GM23338 (cell line): ENCODE results near the gene TECTB. TPM values are rescaled to one million over a fixed set of nuclear protein-coding genes. Genes with fewer than 3 reads are reported as not detected.

Experiments used
- ATAC-seq: fragments of 200-7000 bp; cut with Tn5 transposase; 3 replicates; pipeline ENCODE4 v1.9.1; 2020
- DNase-seq: peaks from one replicate; pipeline ENCODE4 v3.0.0-alpha.2; 2015; ENCODE audit warnings: low spot score
- H2AFZ ChIP-seq: fragments of 200-600 bp; sonication (generic); 2 replicates; pipeline ENCODE4 v1.8.0; 2016; ENCODE audit warnings: antibody characterized with exemption, mild to moderate bottlenecking, moderate library complexity
- H3F3A ChIP-seq: fragments of 200-600 bp; sonication (generic); replicated peaks from 2 replicates; pipeline ENCODE4 v1.8.0; 2017; ENCODE audit warnings: antibody characterized with exemption, mixed run types, low read depth
- H3K27ac ChIP-seq: fragments of 200-600 bp; sonication (generic); 2 replicates; pipeline ENCODE4 v1.6.1; 2016; ENCODE audit warnings: low read depth
- H3K27me3 ChIP-seq: fragments of 200-600 bp; sonication (generic); 2 replicates; pipeline ENCODE4 v1.8.0; 2016; ENCODE audit warnings: mild to moderate bottlenecking, mixed run types, moderate library complexity; ENCODE audit not compliant: insufficient read depth
- H3K36me3 ChIP-seq: fragments of 200-600 bp; sonication (generic); 2 replicates; pipeline ENCODE4 v1.8.0; 2016; ENCODE audit warnings: mild to moderate bottlenecking; ENCODE audit not compliant: insufficient read depth
- H3K4me1 ChIP-seq: fragments of 200-600 bp; sonication (generic); 2 replicates; pipeline ENCODE4 v1.8.0; 2016; ENCODE audit warnings: mild to moderate bottlenecking, moderate library complexity; ENCODE audit not compliant: insufficient read depth
- H3K4me2 ChIP-seq: fragments of 200-600 bp; sonication (generic); 2 replicates; pipeline ENCODE4 v1.7.1; 2017; ENCODE audit warnings: mixed run types
- H3K4me3 ChIP-seq: fragments of 200-600 bp; sonication (generic); 2 replicates; pipeline ENCODE4 v1.6.1; 2016; ENCODE audit warnings: mixed run types
- H3K79me2 ChIP-seq: fragments of 200-600 bp; sonication (generic); replicated peaks from 2 replicates; pipeline ENCODE4 v1.8.0; 2017; ENCODE audit warnings: mild to moderate bottlenecking; ENCODE audit not compliant: insufficient read depth
- H3K9me2 ChIP-seq: fragments of 200-600 bp; sonication (generic); 2 replicates; pipeline ENCODE4 v1.8.0; 2017; ENCODE audit not compliant: insufficient read depth
- H4K20me1 ChIP-seq: fragments of 200-600 bp; sonication (generic); replicated peaks from 2 replicates; pipeline ENCODE4 v1.8.0; 2017; ENCODE audit warnings: mild to moderate bottlenecking; ENCODE audit not compliant: insufficient read depth
- H3K27ac Mint-ChIP-seq: 2 replicates; pipeline ENCODE4 v1.8.0; 2020; ENCODE audit warnings: inconsistent platforms, mild to moderate bottlenecking, moderate library complexity, mixed read lengths
- H3K27me3 Mint-ChIP-seq: 3 replicates; pipeline ENCODE4 v1.8.0; 2022; ENCODE audit warnings: low read depth, mild to moderate bottlenecking, moderate library complexity, mixed read lengths, inconsistent platforms; ENCODE audit not compliant: insufficient read depth, poor library complexity
- H3K36me3 Mint-ChIP-seq: 3 replicates; pipeline ENCODE4 v1.8.0; 2021; ENCODE audit warnings: low read depth, mild to moderate bottlenecking, inconsistent platforms, moderate library complexity, mixed read lengths
- H3K4me1 Mint-ChIP-seq: 3 replicates; pipeline ENCODE4 v1.8.0; 2020; ENCODE audit warnings: mild to moderate bottlenecking, inconsistent platforms, mixed read lengths
- H3K4me3 Mint-ChIP-seq: 3 replicates; pipeline ENCODE4 v1.8.0; 2021; ENCODE audit warnings: moderate library complexity, mild to moderate bottlenecking, inconsistent platforms, mixed read lengths
- H3K9me3 Mint-ChIP-seq: 3 replicates; pipeline ENCODE4 v1.8.0; 2020; ENCODE audit warnings: moderate library complexity, mild to moderate bottlenecking, inconsistent platforms, mixed read lengths
- CREB1 ChIP-seq: fragments of 250-450 bp; sonication (Bioruptor Pico); IDR thresholded peaks from 2 replicates; pipeline ENCODE4 v1.5.0; 2020; ENCODE audit warnings: low read depth, mild to moderate bottlenecking, moderate library complexity
- CTCF ChIP-seq, 2 experiments: fragments of 200-600 bp in 1 of 2; sonication (generic) in 1 of 2; conservative IDR thresholded peaks; 2 replicates each; pipeline versions ENCODE4 v1.5.1 to v1.6.1; 2016 to 2017; ENCODE audit warnings: antibody characterized with exemption in 2 of 2, low read depth in 2 of 2, mild to moderate bottlenecking in 2 of 2, moderate library complexity in 1 of 2
- ETS1 ChIP-seq: IDR thresholded peaks from 2 replicates; pipeline ENCODE4 v1.6.1; 2016; ENCODE audit warnings: antibody characterized with exemption
- EZH2 ChIP-seq: fragments of 200-600 bp; sonication (generic); IDR thresholded peaks from one replicate; pipeline ENCODE4 v1.8.0; 2017; ENCODE audit warnings: antibody characterized with exemption, mild to moderate bottlenecking, low read depth; ENCODE audit not compliant: unreplicated experiment
- EZH2phosphoT487 ChIP-seq: fragments of 200-600 bp; sonication (generic); IDR thresholded peaks from one replicate; pipeline ENCODE4 v1.8.1; 2018; ENCODE audit warnings: antibody characterized with exemption; ENCODE audit not compliant: unreplicated experiment
- JUNB ChIP-seq: IDR thresholded peaks from one replicate; pipeline ENCODE4 v1.6.1; 2016; ENCODE audit warnings: antibody characterized with exemption; ENCODE audit not compliant: unreplicated experiment
- NANOG ChIP-seq: IDR thresholded peaks from 2 replicates; pipeline ENCODE4 v1.6.1; 2016; ENCODE audit warnings: antibody characterized with exemption, borderline replicate concordance
- STAT1 ChIP-seq: IDR thresholded peaks from one replicate; pipeline ENCODE4 v1.6.1; 2016; ENCODE audit warnings: antibody characterized with exemption; ENCODE audit not compliant: unreplicated experiment
- ZNF114 ChIP-seq: fragments of 250-450 bp; sonication (Bioruptor Pico); IDR thresholded peaks from 2 replicates; pipeline ENCODE4 v1.5.0; 2020; ENCODE audit warnings: mild to moderate bottlenecking, moderate library complexity
- ZNF462 ChIP-seq: fragments of 250-450 bp; sonication (Bioruptor Pico); IDR thresholded peaks from 2 replicates; pipeline ENCODE4 v1.5.0; 2020; ENCODE audit warnings: mild to moderate bottlenecking, moderate library complexity
- polyA plus RNA-seq: library from polyadenylated mRNA; unstranded; fragments of >200 nt; fragmentation: Nextera tagmentation; extraction: Ambion mirVana; gene quantifications from 2 replicates; pipeline ENCODE4 v1.2.1, GENCODE V29; 2016
- total RNA-seq: library from RNA; depleted of rRNA; stranded (reverse); fragments of >200 nt; shearing (Covaris generic); gene quantifications from 2 replicates; pipeline ENCODE4 v1.2.3, GENCODE V29; 2014

Gene TECTB
- total and polyA plus RNA-seq, 2 experiments from 2014 or later = not detected

- Histone ChIP-seq H4K20me1 (no peaks in the 10 kb centered on the region), H3F3A (no peaks in the 10 kb centered on the region), H3K27ac (no peak overlapping the region), H3K4me2 (no peak overlapping the region), H3K79me2 (no peaks in the 10 kb centered on the region), H2AFZ (no peak overlapping the region), H3K27me3 (no peaks in the 10 kb centered on the region), H3K36me3 (no peaks in the 10 kb centered on the region), H3K9me2 (no peaks in the 10 kb centered on the region), H3K4me3 (no peak overlapping the region), H3K4me1 (no peaks in the 10 kb centered on the region)
- Mint-ChIP-seq H3K27ac (no peak overlapping the region), H3K27me3 (peaks cover 2% of the 10 kb centered on the region), H3K36me3 (no peaks in the 10 kb centered on the region), H3K4me3 (no peak overlapping the region), H3K9me3 (no peaks in the 10 kb centered on the region), H3K4me1 (no peaks in the 10 kb centered on the region)
- peak; percentile 95 for ATAC-seq
- peak; percentile 85 for DNase-seq
- TF ChIP-seq ZNF462 (CRISPR knock-in tag) (no peak), CTCF (conservative IDR thresholded peaks at IDR 0.05; ENCODE audit: low read depth in 2 of 2) (peak; percentile 93 to 95)
Measured at GRCh38 chr10:112314822-112315474, 31.7 kb downstream of the TECTB start.

- H3K36me3 ChIP-seq = no peaks in the 10 kb centered on the region
- H3K27me3 Mint-ChIP-seq = peaks cover 8% of the 10 kb centered on the region
- no peak overlapping the region for H3K27ac Mint-ChIP-seq
- no peaks in the 10 kb centered on the region for H3K36me3 Mint-ChIP-seq
- no peaks in the 10 kb centered on the region for H3K79me2 ChIP-seq
- no peak overlapping the region for H2AFZ ChIP-seq
- no peaks in the 10 kb centered on the region for H3K4me1 ChIP-seq
- no peak overlapping the region for H3K4me2 ChIP-seq
- no peak overlapping the region for H3K4me3 ChIP-seq
- H3K4me1 Mint-ChIP-seq = no peaks in the 10 kb centered on the region; the same call in 2 of the 3 replicates
- H3K27ac ChIP-seq = no peak overlapping the region
- no peaks in the 10 kb centered on the region; the same call in 2 of the 3 replicates for H3K9me3 Mint-ChIP-seq
- DNase-seq (no peak), ATAC-seq (no peak)
- H3F3A ChIP-seq = no peaks in the 10 kb centered on the region
- H3K27me3 ChIP-seq = no peaks in the 10 kb centered on the region
- no peaks in the 10 kb centered on the region for H4K20me1 ChIP-seq
- no peak overlapping the region for H3K4me3 Mint-ChIP-seq
- H3K9me2 ChIP-seq = no peaks in the 10 kb centered on the region; the same call in 1 of the 2 replicates
- no peak for TF ChIP-seq ZNF114 (CRISPR knock-in tag)
- TF ChIP-seq EZH2 = no peak
- TF ChIP-seq CREB1 (CRISPR knock-in tag) = no peak
- TF ChIP-seq ETS1 = no peak
- TF ChIP-seq CTCF (conservative IDR thresholded peaks at IDR 0.05; ENCODE audit: low read depth in 2 of 2) = no peak
- no peak for TF ChIP-seq STAT1
- TF ChIP-seq NANOG = no peak
- no peak for TF ChIP-seq EZH2phosphoT487
- no peak for TF ChIP-seq JUNB
Measured at GRCh38 chr10:112327678-112328077, 44.5 kb downstream of the TECTB start.
